Psoas muscle (tissue), 8 donors: ENCODE data around the gene OPRD1. TPM values are rescaled to one million over a fixed set of nuclear protein-coding genes. Genes with fewer than 3 reads are reported as not detected.

Experiments used
- ATAC-seq, 4 donors: fragments of 200-7000 bp; cut with Tn5 transposase; one replicate each; pipeline ENCODE4 v1.9.1; 2020; ENCODE audit warnings: moderate library complexity in 3 of 4, mild to moderate bottlenecking in 2 of 4
- DNase-seq, 2 donors: peaks; one replicate each; pipeline ENCODE4 v3.0.0-alpha.2; 2020
- H3K27ac ChIP-seq: fragments of 200-600 bp; one replicate; pipeline ENCODE4 v1.8.0; 2022
- H3K27me3 ChIP-seq, 3 donors: fragments of 200-600 bp in 1 of 3; one replicate each; pipeline versions ENCODE4 v1.6.1 to v1.8.0; 2013 to 2022; ENCODE audit warnings: low read length in 2 of 3, mild to moderate bottlenecking in 2 of 3, moderate library complexity in 1 of 3; ENCODE audit not compliant: insufficient read depth in 3 of 3
- H3K36me3 ChIP-seq, 2 donors: fragments of 200-600 bp in 1 of 2; one replicate each; pipeline versions ENCODE4 v1.6.1 to v1.8.0; 2013 to 2022; ENCODE audit warnings: low read depth in 1 of 2, mild to moderate bottlenecking in 1 of 2, moderate library complexity in 1 of 2; ENCODE audit not compliant: insufficient read depth in 1 of 2
- H3K4me1 ChIP-seq: fragments of 200-600 bp; one replicate; pipeline ENCODE4 v1.8.0; 2022
- H3K4me3 ChIP-seq: fragments of 200-600 bp; one replicate; pipeline ENCODE4 v1.8.0; 2022; ENCODE audit warnings: mild to moderate bottlenecking
- H3K9me3 ChIP-seq: fragments of 200-600 bp; one replicate; pipeline ENCODE4 v1.8.0; 2022
- WGBS, 3 donors: extraction: QIAGEN DNeasy Blood & Tissue Kit; methylation state at CpG; one replicate each; pipeline versions ENCODE4 v1.1.6 to v1.1.7; 2013; 5-methylcytosine and 5-hydroxymethylcytosine counted together
- intact Hi-C, 2 donors: fragments of 100-400 bp; cut with DNase I; formaldehyde crosslinking; loops; one replicate each; pipeline versions ENCODE4 v1.11.0 to v1.14.2; 2022
- polyA plus RNA-seq, 3 donors: library from polyadenylated mRNA; stranded (reverse); fragments of 200-250 nt; gene quantifications; one replicate each; pipeline ENCODE4 v1.2.3, GENCODE V29; 2013
- total RNA-seq, 4 donors: library from RNA; stranded (reverse); fragmentation: NEBNext Ultra II Directional in 2 of 4; extraction: Animal tissue kit (Norgen Biotek cat#: 25700) in 2 of 4; gene quantifications; one replicate each; pipeline versions ENCODE4 v1.2.1 to v1.2.4, GENCODE V29; 2021 to 2023
- TF ChIP-seq, protein P1 (sequence below): fragments of 200-600 bp; IDR thresholded peaks from one replicate; pipeline ENCODE4 v1.8.0; 2022; ENCODE audit warnings: antibody characterized with exemption
- donor health status: healthy with polysubstance abuse.
- donor health status: DM: no; HTN: no; CAD: no; lungs with moderate emphysema.
- donor health status: Bipolar disorder and iron deficiency.
- donor health status: healthy.
- donor health status: DM: yes; HTN: yes; CAD: no.
- donor health status: DM: no; HTN: no; CAD: no.
- donor health status: DM: no; HTN: no; CAD: no.
- donor health status: DM: yes; HTN: yes; CAD: no.

OPRD1 gene
- total and polyA plus RNA-seq, 7 donors, result 0.02 to 0.12 (median 0.05) TPM; not detected in 3

DNA sequence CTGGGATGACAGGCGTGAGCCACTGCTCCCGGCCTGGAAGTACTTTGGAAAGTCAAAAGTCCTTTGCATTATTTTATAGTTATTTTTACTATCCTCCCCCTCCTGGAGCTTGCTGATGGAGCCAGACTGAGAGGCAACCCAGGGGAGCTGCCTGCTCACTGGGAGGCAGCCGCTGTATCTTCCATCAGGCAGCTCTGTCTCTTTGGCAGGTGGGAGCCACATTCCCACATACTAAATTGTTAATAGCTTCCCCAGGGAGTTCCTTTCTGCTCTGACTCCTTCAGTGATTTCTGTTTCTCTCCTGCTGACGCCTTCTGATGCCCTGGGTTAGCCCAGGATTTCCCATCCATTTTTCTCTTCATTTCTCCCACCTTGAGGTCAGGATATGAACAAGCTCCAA is 4.9 kb upstream of the OPRD1 start:
- Histone ChIP-seq H3K27ac (no peak overlapping the region), H3K9me3 (no peaks in the 10 kb centered on the region), H3K4me3 (no peak overlapping the region), H3K4me1 (no peaks in the 10 kb centered on the region), H3K36me3 (no peaks in the 10 kb centered on the region), H3K27me3 (peaks cover 4 to 26% (median 10%) of the 10 kb centered on the region in 3 donors)
- ATAC-seq (no peak), DNase-seq (no peak)
- TF ChIP-seq, protein P1, sequence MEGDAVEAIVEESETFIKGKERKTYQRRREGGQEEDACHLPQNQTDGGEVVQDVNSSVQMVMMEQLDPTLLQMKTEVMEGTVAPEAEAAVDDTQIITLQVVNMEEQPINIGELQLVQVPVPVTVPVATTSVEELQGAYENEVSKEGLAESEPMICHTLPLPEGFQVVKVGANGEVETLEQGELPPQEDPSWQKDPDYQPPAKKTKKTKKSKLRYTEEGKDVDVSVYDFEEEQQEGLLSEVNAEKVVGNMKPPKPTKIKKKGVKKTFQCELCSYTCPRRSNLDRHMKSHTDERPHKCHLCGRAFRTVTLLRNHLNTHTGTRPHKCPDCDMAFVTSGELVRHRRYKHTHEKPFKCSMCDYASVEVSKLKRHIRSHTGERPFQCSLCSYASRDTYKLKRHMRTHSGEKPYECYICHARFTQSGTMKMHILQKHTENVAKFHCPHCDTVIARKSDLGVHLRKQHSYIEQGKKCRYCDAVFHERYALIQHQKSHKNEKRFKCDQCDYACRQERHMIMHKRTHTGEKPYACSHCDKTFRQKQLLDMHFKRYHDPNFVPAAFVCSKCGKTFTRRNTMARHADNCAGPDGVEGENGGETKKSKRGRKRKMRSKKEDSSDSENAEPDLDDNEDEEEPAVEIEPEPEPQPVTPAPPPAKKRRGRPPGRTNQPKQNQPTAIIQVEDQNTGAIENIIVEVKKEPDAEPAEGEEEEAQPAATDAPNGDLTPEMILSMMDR, result no peak
- intact Hi-C loops, result no loop called here
- 46 to 60% (median 57%) methylated on average over 4 of the region's 4 CpGs for WGBS, 3 donors

DNA sequence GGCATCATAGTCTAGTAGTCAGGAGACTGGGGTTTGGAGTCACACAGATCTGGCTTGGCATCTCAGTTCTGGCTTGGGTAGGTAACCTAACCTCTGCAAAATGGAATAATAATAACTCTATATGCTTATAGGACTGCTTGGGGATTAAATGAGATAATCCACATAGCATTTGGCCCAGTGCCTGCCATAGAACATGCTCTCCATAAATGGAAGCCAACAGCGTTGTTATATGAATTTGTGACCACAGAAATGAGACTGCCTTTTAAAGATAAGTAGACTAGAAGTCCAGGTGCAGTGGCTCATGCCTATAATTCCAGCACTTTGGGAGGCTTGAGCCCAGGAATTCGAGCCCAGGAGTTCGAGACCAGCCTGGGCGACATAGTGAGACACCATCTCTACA is 4.0 kb upstream of the OPRD1 start:
- DNase-seq (no peak), ATAC-seq (no peak)
- peaks cover 4 to 35% (median 10%) of the 10 kb centered on the region in 3 donors for H3K27me3 ChIP-seq
- H3K27ac ChIP-seq, result no peak overlapping the region
- TF ChIP-seq, protein P1, result no peak
- no peaks in the 10 kb centered on the region for H3K36me3 ChIP-seq
- no peaks in the 10 kb centered on the region for H3K4me1 ChIP-seq
- intact Hi-C loops, result no loop called here
- 53 to 59% (median 58%) methylated on average over 4 of the region's 4 CpGs for WGBS, 3 donors
- no peaks in the 10 kb centered on the region for H3K9me3 ChIP-seq
- no peak overlapping the region for H3K4me3 ChIP-seq

DNA sequence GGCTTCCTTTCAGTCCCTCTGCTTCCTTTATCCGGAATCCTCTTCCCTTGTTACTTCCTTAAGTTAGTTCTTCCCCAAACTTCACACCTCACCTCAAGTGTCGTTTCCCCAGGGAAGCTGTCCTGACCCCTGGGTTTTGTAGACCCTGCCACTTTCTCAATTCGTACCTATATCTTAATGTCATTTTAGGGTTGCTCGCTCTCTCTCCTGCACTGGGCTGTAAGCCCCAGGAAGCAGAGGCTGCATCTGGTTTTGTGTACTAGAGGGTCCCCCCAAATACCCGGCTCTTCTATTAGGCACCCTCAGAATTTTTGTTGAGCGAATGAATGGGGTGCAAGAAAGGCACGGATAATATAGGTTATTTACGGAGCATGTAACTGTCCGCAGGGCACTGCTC is 603 bp upstream of the OPRD1 start:
- Histone ChIP-seq H3K9me3 (no peaks in the 10 kb centered on the region), H3K4me3 (no peak overlapping the region), H3K27ac (no peak overlapping the region), H3K4me1 (no peaks in the 10 kb centered on the region), H3K36me3 (no peaks in the 10 kb centered on the region), H3K27me3 (peaks cover 2 to 54% (median 10%) of the 10 kb centered on the region in 3 donors)
- TF ChIP-seq, protein P1, result no peak
- DNase-seq (no peak), ATAC-seq (no peak)
- intact Hi-C loops, result no loop called here
- WGBS, 3 donors, result 66 to 74% (median 70%) methylated on average over 9 of the region's 9 CpGs

DNA sequence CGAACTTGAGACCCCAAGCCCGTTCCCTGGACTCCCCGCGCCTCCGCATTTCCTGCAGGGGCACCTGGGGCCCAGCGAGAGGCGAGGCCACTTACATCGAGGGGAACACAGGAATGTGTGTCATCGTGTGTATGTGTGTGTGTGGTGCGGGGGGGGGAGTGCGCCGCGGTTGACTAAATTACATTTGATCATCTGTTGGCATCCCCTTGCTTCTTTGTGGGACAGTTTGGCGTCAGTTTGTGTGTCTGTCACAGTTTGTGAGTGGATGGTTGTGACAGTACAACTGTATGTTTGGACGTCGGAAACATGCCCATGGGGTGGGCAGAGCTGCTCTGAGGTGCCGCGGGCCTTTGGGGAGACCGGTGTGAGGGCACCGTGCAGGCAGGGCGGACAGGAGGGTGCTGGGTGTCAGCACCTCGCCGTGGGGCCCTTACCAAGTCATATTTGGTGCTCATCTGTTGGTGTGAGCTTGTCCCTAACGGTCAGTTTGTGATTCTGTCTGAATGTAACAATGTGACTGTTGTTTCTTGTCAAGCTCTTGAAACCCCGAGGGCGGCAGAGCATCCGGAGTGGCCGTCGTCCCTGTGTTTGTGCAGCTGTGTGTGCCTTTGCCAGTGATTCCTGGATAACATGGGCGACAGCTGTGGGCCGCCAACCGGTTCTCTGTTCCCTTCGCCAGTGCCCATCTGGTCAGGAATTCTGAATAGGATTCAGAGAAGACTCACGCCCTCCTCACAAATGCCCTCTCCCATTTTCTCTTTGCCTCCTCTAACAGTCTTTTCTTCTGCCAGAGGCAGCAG is 899 bp downstream of the OPRD1 start:
- intact Hi-C loops, result no loop called here
- H3K27ac ChIP-seq, result no peak overlapping the region
- TF ChIP-seq, protein P1, result no peak
- H3K4me3 ChIP-seq, result no peak overlapping the region
- WGBS, 3 donors, result 18 to 23% (median 21%) methylated on average over 34 of the region's 34 CpGs
- DNase-seq (no peak), ATAC-seq (no peak)
- H3K36me3 ChIP-seq, result no peaks in the 10 kb centered on the region
- H3K4me1 ChIP-seq, result no peaks in the 10 kb centered on the region
- H3K27me3 ChIP-seq, result peaks cover 5 to 54% (median 10%) of the 10 kb centered on the region in 3 donors
- no peaks in the 10 kb centered on the region for H3K9me3 ChIP-seq
